Measurements from ENCODE around the gene TRPC4AP. TPM values are rescaled to one million over a fixed set of nuclear protein-coding genes. Genes with fewer than 3 reads are reported as not detected.

TRPC4AP gene
- total and polyA plus RNA-seq, 10 of the 15 experiments (the other 5 are each of a cell fraction or from before 2014, with no cell fraction given): 1.1 to 61.7 (median 41.2) TPM

- H3K4me3 ChIP-seq: no peak overlapping the region
- no peak overlapping the region for H3K4me2 ChIP-seq (ENCODE audit: control insufficient read depth, insufficient read depth)
- no TSS peak for BruUV-seq (replicated peaks)
- ChIA-PET POLR2A (no interaction called here), RAD21 (ENCODE audit: unreplicated experiment) (no interaction called here), CTCF (no interaction called here), SMC1A (ENCODE audit: uncharacterized antibody, unreplicated experiment) (no interaction called here)
- no peaks in the 10 kb centered on the region for H3K9me3 ChIP-seq (replicated peaks; ENCODE audit: control insufficient read depth, insufficient read depth, low read length)
- H3K4me1 ChIP-seq (ENCODE audit: control insufficient read depth, insufficient read depth, low read length): no peaks in the 10 kb centered on the region
- no peaks in the 10 kb centered on the region for H3K27me3 ChIP-seq (replicated peaks in 1 of 2; ENCODE audit: control insufficient read depth in 2 of 2, insufficient read depth in 2 of 2, low read length in 1 of 2)
- no peak overlapping the region for H3K27ac ChIP-seq (ENCODE audit: control insufficient read depth, insufficient read depth)
- H3K9ac ChIP-seq (ENCODE audit: control insufficient read depth, insufficient read depth, low read length): no peak overlapping the region
- no peak for FAIRE-seq
- DNase-seq (ENCODE audit: low read depth, low spot score): no peak
- WGBS (ENCODE audit: insufficient coverage, insufficient replicate concordance, low lambda C conversion rate, missing lambda C conversion rate): 96% methylated on average over 4 of the region's 4 CpGs
- intact Hi-C loops (cut with micrococcal nuclease; ENCODE audit: unreplicated experiment) (no loop called here), in situ Hi-C loops (cut with MboI) (no loop called here)
- no peak overlapping the region for H2AFZ ChIP-seq (ENCODE audit: control insufficient read depth, low read depth, low read length)
- peaks cover 16 to 55% of the 10 kb centered on the region in 2 experiments for H3K36me3 ChIP-seq (ENCODE audit: control insufficient read depth in 2 of 2, insufficient read depth in 2 of 2, low read length in 1 of 2)
- no peak for ATAC-seq
- H4K20me1 ChIP-seq (ENCODE audit: control insufficient read depth, insufficient read depth): no peaks in the 10 kb centered on the region
- H3K79me2 ChIP-seq (ENCODE audit: control insufficient read depth, insufficient read depth, low read length): no peaks in the 10 kb centered on the region
- no peak for TF ChIP-seq KAT2A (conservative IDR thresholded peaks at IDR 0.05; ENCODE audit: control insufficient read depth, low read depth, low read length)
- no peak for TF ChIP-seq ZNF207 (IDR thresholded peaks at IDR 0.05; ENCODE audit: borderline replicate concordance)
- TF ChIP-seq, protein P1, sequence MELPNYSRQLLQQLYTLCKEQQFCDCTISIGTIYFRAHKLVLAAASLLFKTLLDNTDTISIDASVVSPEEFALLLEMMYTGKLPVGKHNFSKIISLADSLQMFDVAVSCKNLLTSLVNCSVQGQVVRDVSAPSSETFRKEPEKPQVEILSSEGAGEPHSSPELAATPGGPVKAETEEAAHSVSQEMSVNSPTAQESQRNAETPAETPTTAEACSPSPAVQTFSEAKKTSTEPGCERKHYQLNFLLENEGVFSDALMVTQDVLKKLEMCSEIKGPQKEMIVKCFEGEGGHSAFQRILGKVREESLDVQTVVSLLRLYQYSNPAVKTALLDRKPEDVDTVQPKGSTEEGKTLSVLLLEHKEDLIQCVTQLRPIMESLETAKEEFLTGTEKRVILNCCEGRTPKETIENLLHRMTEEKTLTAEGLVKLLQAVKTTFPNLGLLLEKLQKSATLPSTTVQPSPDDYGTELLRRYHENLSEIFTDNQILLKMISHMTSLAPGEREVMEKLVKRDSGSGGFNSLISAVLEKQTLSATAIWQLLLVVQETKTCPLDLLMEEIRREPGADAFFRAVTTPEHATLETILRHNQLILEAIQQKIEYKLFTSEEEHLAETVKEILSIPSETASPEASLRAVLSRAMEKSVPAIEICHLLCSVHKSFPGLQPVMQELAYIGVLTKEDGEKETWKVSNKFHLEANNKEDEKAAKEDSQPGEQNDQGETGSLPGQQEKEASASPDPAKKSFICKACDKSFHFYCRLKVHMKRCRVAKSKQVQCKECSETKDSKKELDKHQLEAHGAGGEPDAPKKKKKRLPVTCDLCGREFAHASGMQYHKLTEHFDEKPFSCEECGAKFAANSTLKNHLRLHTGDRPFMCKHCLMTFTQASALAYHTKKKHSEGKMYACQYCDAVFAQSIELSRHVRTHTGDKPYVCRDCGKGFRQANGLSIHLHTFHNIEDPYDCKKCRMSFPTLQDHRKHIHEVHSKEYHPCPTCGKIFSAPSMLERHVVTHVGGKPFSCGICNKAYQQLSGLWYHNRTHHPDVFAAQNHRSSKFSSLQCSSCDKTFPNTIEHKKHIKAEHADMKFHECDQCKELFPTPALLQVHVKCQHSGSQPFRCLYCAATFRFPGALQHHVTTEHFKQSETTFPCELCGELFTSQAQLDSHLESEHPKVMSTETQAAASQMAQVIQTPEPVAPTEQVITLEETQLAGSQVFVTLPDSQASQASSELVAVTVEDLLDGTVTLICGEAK (IDR thresholded peaks at IDR 0.05; ENCODE audit: borderline replicate concordance): no peak
- TF ChIP-seq ZNF592 (IDR thresholded peaks at IDR 0.05): no peak
- no peak for TF ChIP-seq SUPT20H (IDR thresholded peaks at IDR 0.05; ENCODE audit: borderline replicate concordance, control insufficient read depth, low read depth, low read length)
- no peak for TF ChIP-seq ZNF274 (IDR thresholded peaks at IDR 0.05; ENCODE audit: insufficient read depth, insufficient read length)
- TF ChIP-seq RCOR1 (conservative IDR thresholded peaks at IDR 0.05; ENCODE audit: low read depth, low read length): no peak
- no peak for TF ChIP-seq ATF7 (IDR thresholded peaks at IDR 0.05; ENCODE audit: low read depth)
- no peak for TF ChIP-seq PAX8 (IDR thresholded peaks at IDR 0.05)
- TF ChIP-seq, protein P2, sequence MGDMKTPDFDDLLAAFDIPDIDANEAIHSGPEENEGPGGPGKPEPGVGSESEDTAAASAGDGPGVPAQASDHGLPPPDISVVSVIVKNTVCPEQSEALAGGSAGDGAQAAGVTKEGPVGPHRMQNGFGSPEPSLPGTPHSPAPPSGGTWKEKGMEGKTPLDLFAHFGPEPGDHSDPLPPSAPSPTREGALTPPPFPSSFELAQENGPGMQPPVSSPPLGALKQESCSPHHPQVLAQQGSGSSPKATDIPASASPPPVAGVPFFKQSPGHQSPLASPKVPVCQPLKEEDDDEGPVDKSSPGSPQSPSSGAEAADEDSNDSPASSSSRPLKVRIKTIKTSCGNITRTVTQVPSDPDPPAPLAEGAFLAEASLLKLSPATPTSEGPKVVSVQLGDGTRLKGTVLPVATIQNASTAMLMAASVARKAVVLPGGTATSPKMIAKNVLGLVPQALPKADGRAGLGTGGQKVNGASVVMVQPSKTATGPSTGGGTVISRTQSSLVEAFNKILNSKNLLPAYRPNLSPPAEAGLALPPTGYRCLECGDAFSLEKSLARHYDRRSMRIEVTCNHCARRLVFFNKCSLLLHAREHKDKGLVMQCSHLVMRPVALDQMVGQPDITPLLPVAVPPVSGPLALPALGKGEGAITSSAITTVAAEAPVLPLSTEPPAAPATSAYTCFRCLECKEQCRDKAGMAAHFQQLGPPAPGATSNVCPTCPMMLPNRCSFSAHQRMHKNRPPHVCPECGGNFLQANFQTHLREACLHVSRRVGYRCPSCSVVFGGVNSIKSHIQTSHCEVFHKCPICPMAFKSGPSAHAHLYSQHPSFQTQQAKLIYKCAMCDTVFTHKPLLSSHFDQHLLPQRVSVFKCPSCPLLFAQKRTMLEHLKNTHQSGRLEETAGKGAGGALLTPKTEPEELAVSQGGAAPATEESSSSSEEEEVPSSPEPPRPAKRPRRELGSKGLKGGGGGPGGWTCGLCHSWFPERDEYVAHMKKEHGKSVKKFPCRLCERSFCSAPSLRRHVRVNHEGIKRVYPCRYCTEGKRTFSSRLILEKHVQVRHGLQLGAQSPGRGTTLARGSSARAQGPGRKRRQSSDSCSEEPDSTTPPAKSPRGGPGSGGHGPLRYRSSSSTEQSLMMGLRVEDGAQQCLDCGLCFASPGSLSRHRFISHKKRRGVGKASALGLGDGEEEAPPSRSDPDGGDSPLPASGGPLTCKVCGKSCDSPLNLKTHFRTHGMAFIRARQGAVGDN (IDR thresholded peaks at IDR 0.05): no peak
- no peak for TF ChIP-seq TARDBP (IDR thresholded peaks at IDR 0.05; ENCODE audit: borderline replicate concordance)
- TF ChIP-seq SP1 (IDR thresholded peaks at IDR 0.05; ENCODE audit: low read depth, low read length): no peak
Observed at GRCh38 chr20:35006531-35006971, 86.1 kb downstream of the TRPC4AP start.

All from GM12878 (cell line).